Measurements from ENCODE around the gene CEMIP. TPM values are rescaled to one million over a fixed set of nuclear protein-coding genes. Genes with fewer than 3 reads are reported as not detected.

The CEMIP gene
- polyA plus RNA-seq, 1 experiment = 221 TPM

GRCh38 chr15:80934761-80935221 lies 155.6 kb downstream of the CEMIP start:
- no peak for DNase-seq (ENCODE audit: low read depth, low spot score)
- no peak overlapping the region for H3K27ac ChIP-seq (ENCODE audit: low read depth, low read length)
- no peaks in the 10 kb centered on the region for H3K27me3 ChIP-seq (ENCODE audit: control insufficient read depth, insufficient read depth, low read length)
- TF ChIP-seq CTCF (IDR thresholded peaks at IDR 0.05; ENCODE audit: low read depth, low read length) = no peak
- POLR2A ChIA-PET = interaction anchor here (0.6 kb wide), 2 partner anchors 88 to 147 kb away, joined by 4 to 12 read pairs; no protein-coding TSS in a partner anchor
- H3K9me3 ChIP-seq (ENCODE audit: control insufficient read depth, insufficient read depth, low read length) = no peaks in the 10 kb centered on the region
- CTCF ChIA-PET = interaction anchor here (0.8 to 1.8 kb wide), 5 partner anchors 22 to 367 kb away, joined by 3 to 8 read pairs (median 3); no protein-coding TSS in a partner anchor
- H3K4me3 ChIP-seq (ENCODE audit: low read depth, low read length) = no peak overlapping the region

- Histone ChIP-seq H3K27me3 (ENCODE audit: control insufficient read depth, insufficient read depth, low read length) (no peaks in the 10 kb centered on the region), H3K27ac (ENCODE audit: low read depth, low read length) (peak overlapping the region; percentile 11), H3K4me3 (ENCODE audit: low read depth, low read length) (no peak overlapping the region), H3K9me3 (ENCODE audit: control insufficient read depth, insufficient read depth, low read length) (no peaks in the 10 kb centered on the region)
- ChIA-PET POLR2A (no interaction called here), CTCF (no interaction called here)
- no peak for DNase-seq (ENCODE audit: low read depth, low spot score)
- no peak for TF ChIP-seq CTCF (IDR thresholded peaks at IDR 0.05; ENCODE audit: low read depth, low read length)
These were observed 157.3 kb downstream of the CEMIP start for GRCh38 chr15:80936288-80937078.

- CTCF ChIA-PET = no interaction called here
- H3K27me3 ChIP-seq (ENCODE audit: control insufficient read depth, insufficient read depth, low read length) = no peaks in the 10 kb centered on the region
- POLR2A ChIA-PET = no interaction called here
- no peaks in the 10 kb centered on the region for H3K9me3 ChIP-seq (ENCODE audit: control insufficient read depth, insufficient read depth, low read length)
- H3K4me3 ChIP-seq (ENCODE audit: low read depth, low read length) = no peak overlapping the region
- DNase-seq (ENCODE audit: low read depth, low spot score) = no peak
- no peak overlapping the region for H3K27ac ChIP-seq (ENCODE audit: low read depth, low read length)
- TF ChIP-seq CTCF (IDR thresholded peaks at IDR 0.05; ENCODE audit: low read depth, low read length) = no peak
These were observed 158.5 kb downstream of the CEMIP start for GRCh38 chr15:80937718-80938117.

GRCh38 chr15:80939216-80939615 lies 160.0 kb downstream of the CEMIP start:
- POLR2A ChIA-PET = no interaction called here
- no peak for DNase-seq (ENCODE audit: low read depth, low spot score)
- Histone ChIP-seq H3K27me3 (ENCODE audit: control insufficient read depth, insufficient read depth, low read length) (no peaks in the 10 kb centered on the region), H3K9me3 (ENCODE audit: control insufficient read depth, insufficient read depth, low read length) (no peaks in the 10 kb centered on the region), H3K27ac (ENCODE audit: low read depth, low read length) (no peak overlapping the region), H3K4me3 (ENCODE audit: low read depth, low read length) (no peak overlapping the region)
- CTCF ChIA-PET = no interaction called here
- no peak for TF ChIP-seq CTCF (IDR thresholded peaks at IDR 0.05; ENCODE audit: low read depth, low read length)

- POLR2A ChIA-PET = no interaction called here
These were observed 161.2 kb downstream of the CEMIP start for GRCh38 chr15:80940331-80940730.

More at GRCh38 chr15:80940331-80940730, 161.2 kb downstream of the CEMIP start:
- Histone ChIP-seq H3K27me3 (ENCODE audit: control insufficient read depth, insufficient read depth, low read length) (no peaks in the 10 kb centered on the region), H3K9me3 (ENCODE audit: control insufficient read depth, insufficient read depth, low read length) (no peaks in the 10 kb centered on the region), H3K4me3 (ENCODE audit: low read depth, low read length) (no peak overlapping the region), H3K27ac (ENCODE audit: low read depth, low read length) (peak overlapping the region; percentile 11)
- CTCF ChIA-PET = no interaction called here
- no peak for TF ChIP-seq CTCF (IDR thresholded peaks at IDR 0.05; ENCODE audit: low read depth, low read length)
- DNase-seq (ENCODE audit: low read depth, low spot score) = no peak
